Measurements from ENCODE around the gene FBLN7.

FBLN7 gene

GRCh38 chr2:112157472-112157871, 19.3 kb downstream of the FBLN7 start:
- no peak for DNase-seq (ENCODE audit: low spot score)

DNA sequence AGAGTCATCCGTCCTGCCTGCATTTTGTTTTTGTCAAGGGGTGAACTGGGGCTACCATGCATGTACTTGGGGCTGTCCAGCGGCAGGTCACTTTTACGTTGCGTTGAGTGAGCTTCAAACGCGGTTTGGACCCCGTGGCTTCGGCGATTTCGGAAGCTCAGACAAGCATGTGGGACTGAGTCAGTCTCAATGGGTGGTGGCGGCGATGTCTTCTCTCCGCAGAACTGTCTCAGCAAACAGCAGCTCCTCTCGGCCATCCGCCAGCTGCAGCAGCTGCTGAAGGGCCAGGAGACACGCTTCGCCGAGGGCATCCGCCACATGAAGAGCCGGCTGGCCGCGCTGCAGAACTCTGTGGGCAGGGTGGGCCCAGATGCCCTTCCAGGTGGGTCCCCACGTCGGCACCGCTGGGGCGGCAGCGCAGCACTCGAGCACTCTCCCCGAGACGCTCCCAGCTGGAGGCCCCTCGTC, 21.3 kb downstream of the FBLN7 start:
- DNase-seq (ENCODE audit: low spot score) = no peak

GRCh38 chr2:112160283-112161250, 22.4 kb downstream of the FBLN7 start:
- no peak for DNase-seq (ENCODE audit: low spot score)

DNA sequence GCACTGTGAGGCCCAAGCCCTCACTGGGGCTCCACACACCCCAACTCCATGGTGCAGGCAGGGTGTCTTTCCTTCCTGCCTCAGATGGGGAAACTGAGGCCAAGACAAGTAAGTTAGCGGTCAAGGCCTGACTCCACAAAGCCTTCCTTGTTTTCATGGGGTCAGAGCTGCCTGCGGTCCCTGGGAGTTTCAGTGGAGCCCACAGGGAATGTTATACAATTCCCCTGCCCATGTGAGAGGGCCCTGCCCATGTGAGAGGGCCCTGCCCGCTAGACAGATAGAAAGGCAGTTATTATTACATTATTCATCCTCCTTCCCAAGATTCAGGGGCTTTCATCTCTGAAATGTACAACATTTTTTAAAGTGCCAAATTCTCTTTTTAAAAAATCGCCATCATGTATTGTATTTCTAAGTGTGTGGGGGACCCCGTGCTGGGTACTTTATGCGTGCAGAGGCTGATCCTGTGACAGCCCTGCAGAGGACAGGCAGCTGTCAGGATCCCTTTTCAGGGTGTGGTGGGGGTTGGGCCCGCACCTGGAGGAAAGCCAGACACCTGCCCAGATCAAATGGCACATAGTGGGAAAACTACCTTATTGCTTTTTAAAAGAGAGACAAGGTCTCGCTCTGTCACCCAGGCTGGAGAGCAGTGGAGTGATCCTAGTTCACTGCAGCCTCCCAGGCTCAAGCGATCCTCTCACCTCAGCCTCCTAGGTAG, 23.4 kb downstream of the FBLN7 start:
- DNase-seq (ENCODE audit: low spot score) = no peak

GRCh38 chr2:112162341-112162740, 24.2 kb downstream of the FBLN7 start:
- DNase-seq (ENCODE audit: low spot score) = no peak

DNA sequence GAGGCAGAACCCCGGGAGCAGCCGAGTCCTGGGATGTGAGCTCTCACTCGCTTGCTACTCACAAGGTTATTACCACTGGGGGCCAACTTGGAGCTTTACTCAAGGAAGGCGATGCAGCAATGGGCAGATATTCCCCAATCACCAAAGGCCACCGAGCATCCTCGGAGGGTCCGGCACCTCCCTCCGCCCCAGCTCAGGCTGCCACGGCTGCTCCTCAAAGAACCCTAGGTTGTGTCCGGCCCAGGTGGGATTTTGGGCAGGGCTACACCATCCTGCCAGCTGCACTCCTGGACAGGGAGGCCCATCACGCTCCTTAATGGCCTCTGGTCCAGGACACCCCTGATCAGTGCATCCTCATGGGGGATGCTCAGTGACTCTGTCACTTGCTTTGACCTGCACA, 24.8 kb downstream of the FBLN7 start:
- no peak for DNase-seq (ENCODE audit: low spot score)

DNA sequence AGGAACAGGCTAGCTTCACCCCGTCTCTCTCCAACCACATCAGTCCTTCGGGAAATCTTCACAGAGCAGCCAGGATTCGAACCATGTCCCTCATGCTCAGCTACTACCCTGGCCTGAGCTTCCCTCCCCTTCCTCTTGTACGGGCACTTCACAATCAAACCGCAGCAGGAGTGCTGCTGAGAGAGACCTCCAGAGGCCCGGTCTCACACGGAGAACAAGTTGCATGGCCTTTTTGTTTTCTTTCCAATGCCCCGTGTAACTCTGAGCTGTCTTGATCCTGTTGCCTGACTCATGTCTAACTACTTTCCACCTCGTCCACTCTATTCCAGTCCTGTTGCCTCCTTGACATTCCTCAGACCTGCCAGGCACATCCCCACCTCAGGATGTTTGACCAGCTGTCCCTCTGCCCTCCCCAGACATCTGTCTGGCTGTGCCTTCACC, 25.4 kb downstream of the FBLN7 start:
- DNase-seq (ENCODE audit: low spot score) = no peak

DNA sequence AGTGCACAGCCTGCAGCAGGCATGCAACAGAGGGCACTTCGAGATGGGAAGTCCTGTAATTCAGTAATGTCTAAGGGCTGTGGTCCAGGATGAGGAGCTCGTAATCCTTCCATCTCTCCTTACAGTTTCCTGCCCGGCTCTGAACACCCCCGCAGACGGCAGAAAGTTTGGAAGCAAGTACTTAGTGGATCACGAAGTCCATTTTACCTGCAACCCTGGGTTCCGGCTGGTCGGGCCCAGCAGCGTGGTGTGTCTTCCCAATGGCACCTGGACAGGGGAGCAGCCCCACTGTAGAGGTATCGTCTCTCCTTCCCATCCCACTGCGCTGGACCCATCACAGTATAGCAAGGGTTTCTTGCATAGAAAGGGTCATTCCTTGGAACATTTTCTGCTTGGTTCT, 26.7 kb downstream of the FBLN7 start:
- no peak for DNase-seq (ENCODE audit: low spot score)

DNA sequence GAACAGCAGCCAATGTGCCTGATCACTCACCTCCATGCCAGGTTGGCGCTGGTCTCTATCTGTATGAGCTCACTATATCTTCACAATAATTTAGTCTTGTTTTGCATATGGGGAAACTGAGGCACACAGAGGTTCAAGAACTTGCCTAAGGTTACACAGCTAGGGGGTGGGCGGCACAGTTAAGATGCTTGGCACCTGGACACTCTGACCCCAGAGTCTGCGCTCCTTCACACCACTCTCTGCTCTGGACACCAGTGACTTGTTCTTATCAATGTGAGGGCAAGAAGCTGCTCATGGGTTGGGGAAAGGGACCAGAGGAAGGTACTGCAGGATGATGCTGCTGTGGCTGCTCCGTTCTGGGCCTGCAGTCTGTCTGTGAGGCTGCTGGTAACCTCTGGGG, 27.1 kb downstream of the FBLN7 start:
- DNase-seq (ENCODE audit: low spot score) = no peak

DNA sequence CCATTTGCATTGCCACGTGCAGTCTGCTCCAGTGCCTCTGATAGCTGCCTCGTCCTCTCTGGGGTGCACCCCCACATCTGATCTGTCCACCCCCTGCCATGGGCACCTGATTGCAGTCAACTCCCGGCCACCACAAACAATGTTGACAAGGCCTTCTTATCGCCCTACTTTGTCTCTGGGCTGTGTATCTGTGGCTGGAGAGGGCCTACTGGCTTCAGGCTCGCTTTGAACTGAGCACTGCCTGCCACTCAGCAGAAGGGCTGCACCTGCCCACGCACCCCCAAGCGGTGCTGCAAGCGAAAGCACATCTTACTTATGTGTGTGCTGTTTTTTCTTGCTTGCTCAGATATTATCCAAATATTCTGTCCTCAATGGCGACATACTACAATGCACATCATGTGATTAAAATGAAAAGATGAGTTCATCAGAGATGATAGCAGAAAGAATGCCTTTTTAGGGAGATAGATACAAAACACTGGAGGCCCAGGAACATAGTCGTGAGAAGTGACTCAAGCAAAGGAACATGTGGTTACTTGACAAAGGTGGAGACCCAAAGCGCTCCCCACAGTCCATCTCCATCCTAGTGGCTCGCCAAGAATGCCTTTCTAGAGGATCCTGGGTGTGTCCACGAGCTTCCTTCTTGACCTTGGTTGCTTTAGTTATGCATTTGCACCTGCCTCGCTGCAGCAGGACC, 28.8 kb downstream of the FBLN7 start:
- DNase-seq (ENCODE audit: low spot score) = no peak

GRCh38 chr2:112168422-112169124, 30.4 kb downstream of the FBLN7 start:
- no peak for DNase-seq (ENCODE audit: low spot score)

DNA sequence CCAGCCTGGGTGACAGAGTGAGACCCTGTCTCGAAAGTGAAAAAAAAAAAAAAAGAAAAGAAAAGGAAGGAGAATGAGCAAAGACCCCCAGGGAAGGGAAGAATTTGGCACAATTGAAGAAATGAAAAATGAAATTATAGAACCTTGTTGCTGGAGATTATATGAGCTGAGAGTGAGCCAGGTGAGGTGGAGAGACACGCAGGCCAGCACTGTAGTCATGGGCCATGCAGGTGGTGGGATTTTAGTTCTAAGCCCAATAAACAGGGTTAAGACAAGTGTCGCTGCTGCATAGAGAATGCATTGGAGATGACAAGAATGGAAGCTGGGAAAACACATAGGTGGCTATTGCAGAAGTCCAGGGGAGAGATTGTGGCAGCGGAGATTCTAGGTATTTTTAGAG, 32.3 kb downstream of the FBLN7 start:
- no peak for DNase-seq (ENCODE audit: low spot score)

GRCh38 chr2:112173646-112174319, 35.6 kb downstream of the FBLN7 start:
- DNase-seq (ENCODE audit: low spot score) = no peak

DNA sequence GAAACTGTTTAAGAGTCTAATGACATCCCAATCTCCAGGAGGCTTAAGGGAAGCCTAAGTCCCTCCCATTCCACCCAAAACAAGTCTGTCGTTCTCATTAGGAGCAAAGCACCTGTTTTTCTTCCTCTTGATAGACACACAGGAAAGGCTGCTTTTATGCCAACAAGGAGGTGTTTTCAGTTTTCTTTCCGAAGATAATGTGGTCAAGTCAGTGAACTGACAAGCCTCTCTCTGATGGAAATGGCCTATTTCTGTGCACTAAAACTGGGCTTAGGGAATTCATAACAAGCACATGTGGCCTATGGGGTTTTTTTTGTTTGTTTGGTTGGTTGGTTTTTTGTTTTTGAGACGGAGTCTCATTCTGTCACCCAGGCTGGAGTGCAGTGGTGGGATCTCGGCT, 36.2 kb downstream of the FBLN7 start:
- no peak for DNase-seq (ENCODE audit: low spot score)

DNA sequence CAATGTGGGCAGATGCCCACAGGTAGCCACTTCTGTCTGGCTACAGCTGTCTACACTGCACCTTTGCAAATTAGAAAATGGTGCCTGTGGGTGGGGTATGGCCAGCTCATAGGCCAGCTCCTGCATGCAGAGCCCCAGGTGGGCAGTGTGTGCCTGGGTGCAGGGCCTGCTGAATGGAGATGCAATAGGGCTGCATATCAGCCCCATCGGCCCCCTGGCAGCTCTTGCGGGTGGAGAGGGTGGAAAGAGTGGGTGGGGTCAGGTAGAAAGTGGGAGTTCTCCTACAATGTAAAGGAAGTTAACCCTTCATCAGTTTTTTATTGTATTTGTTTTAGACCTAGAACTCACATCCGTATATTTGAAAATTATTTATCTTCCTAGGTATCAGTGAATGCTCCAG, 37.1 kb downstream of the FBLN7 start:
- no peak for DNase-seq (ENCODE audit: low spot score)

DNA sequence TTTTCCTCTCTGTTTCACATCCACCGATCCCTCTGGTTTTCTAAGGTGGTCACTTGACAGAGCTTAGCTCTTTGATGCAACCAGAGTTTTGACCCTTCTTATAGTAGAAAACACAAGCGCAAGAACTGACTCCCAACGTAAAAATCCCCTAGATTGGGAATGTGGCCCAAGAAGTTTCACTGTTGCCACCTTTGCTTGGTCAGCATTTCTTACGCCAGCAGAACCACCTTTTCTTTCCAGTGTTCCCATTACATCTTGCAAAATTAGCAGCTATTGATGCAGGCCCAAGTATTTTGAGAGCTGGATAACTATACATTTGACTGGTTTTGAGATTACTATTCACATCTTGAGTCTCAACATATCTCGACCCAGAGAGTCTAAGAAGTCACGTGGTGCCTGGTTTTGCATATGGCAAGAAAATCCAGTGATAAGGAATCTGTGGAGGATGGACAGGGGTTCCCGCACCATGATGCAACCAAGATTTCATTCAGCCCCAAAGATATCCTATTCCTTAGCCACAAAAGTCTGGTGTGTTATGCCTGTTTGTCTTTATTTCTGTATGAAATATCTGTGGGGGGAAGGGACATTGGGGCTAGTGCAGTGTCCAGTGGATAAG, 37.9 kb downstream of the FBLN7 start:
- DNase-seq (ENCODE audit: low spot score) = no peak

GRCh38 chr2:112181571-112182290, 43.5 kb downstream of the FBLN7 start:
- DNase-seq (ENCODE audit: low spot score) = no peak

GRCh38 chr2:112182581-112183034, 44.4 kb downstream of the FBLN7 start:
- no peak for DNase-seq (ENCODE audit: low spot score)

- DNase-seq (ENCODE audit: low spot score) = no peak
Observed at GRCh38 chr2:112183327-112184025, 45.3 kb downstream of the FBLN7 start.
